Mesothelial cell of epicardium (in vitro differentiated cells): ENCODE data around the gene OPN5. TPM values are rescaled to one million over a fixed set of nuclear protein-coding genes. Genes with fewer than 3 reads are reported as not detected.
"Not testable (repeated sequence)": the region's sequence is repeated elsewhere in the genome, so short reads cannot be mapped to it uniquely, and the experiment has no call there.

Source experiments
- DNase-seq, 2 experiments: peaks; one replicate each; pipeline ENCODE4 v3.0.0; 2021; ENCODE audit warnings: low spot score in 2 of 2; ENCODE audit not compliant: unreplicated experiment in 2 of 2
- H3K27ac Mint-ChIP-seq: 2 replicates; pipeline ENCODE4 v1.8.0; 2021; ENCODE audit warnings: mixed read lengths
- H3K27me3 Mint-ChIP-seq: 2 replicates; pipeline ENCODE4 v1.8.0; 2021; ENCODE audit warnings: low read depth, mixed read lengths
- H3K36me3 Mint-ChIP-seq: 2 replicates; pipeline ENCODE4 v1.8.0; 2021; ENCODE audit warnings: mixed read lengths
- H3K4me1 Mint-ChIP-seq: 2 replicates; pipeline ENCODE4 v1.8.0; 2021; ENCODE audit warnings: mixed read lengths
- H3K4me3 Mint-ChIP-seq: 2 replicates; pipeline ENCODE4 v1.8.0; 2021; ENCODE audit warnings: mild to moderate bottlenecking, moderate library complexity, mixed read lengths
- H3K9me3 Mint-ChIP-seq: 2 replicates; pipeline ENCODE4 v1.8.0; 2021; ENCODE audit warnings: mixed read lengths
- total RNA-seq: library from RNA; stranded (reverse); gene quantifications from 3 replicates; pipeline ENCODE4 v1.2.1, GENCODE V29; 2021
- TF ChIP-seq, protein P1 (sequence below): fragments of 200-600 bp; sonication (generic); IDR thresholded peaks from one replicate; pipeline ENCODE4 v1.5.0; 2021; ENCODE audit warnings: antibody characterized with exemption; ENCODE audit not compliant: unreplicated experiment

Gene OPN5
- total RNA-seq, 1 donor from 2014 or later, result not detected

DNA sequence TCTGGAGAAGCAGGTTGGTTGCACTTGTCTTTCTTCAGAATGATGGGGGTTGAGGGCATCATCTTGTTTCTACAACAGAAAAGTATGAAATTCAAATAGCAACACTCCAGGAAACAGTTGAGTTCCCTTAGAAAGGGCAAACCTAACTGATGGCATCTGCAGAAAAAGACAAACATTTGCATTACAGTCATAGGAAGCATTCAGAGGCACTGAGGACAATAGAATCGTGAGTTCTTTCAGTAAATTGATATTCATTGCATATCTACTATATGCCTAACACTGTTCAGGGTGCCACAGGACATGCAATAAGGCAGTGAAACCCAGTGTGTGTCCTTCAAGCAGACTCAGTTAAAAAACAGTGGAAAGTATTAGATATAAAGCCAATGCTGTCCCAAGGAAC, 41.1 kb upstream of the OPN5 start:
- Mint-ChIP-seq H3K27me3 (no peaks in the 10 kb centered on the region), H3K36me3 (no peaks in the 10 kb centered on the region), H3K27ac (no peak overlapping the region), H3K4me3 (no peak overlapping the region), H3K4me1 (no peaks in the 10 kb centered on the region), H3K9me3 (peaks cover 11% of the 10 kb centered on the region)
- TF ChIP-seq, protein P1, sequence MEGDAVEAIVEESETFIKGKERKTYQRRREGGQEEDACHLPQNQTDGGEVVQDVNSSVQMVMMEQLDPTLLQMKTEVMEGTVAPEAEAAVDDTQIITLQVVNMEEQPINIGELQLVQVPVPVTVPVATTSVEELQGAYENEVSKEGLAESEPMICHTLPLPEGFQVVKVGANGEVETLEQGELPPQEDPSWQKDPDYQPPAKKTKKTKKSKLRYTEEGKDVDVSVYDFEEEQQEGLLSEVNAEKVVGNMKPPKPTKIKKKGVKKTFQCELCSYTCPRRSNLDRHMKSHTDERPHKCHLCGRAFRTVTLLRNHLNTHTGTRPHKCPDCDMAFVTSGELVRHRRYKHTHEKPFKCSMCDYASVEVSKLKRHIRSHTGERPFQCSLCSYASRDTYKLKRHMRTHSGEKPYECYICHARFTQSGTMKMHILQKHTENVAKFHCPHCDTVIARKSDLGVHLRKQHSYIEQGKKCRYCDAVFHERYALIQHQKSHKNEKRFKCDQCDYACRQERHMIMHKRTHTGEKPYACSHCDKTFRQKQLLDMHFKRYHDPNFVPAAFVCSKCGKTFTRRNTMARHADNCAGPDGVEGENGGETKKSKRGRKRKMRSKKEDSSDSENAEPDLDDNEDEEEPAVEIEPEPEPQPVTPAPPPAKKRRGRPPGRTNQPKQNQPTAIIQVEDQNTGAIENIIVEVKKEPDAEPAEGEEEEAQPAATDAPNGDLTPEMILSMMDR, result no peak
- no peak for DNase-seq

- no peak overlapping the region for H3K27ac Mint-ChIP-seq
- DNase-seq, result no peak
- TF ChIP-seq, protein P1, result no peak
- H3K4me1 Mint-ChIP-seq, result no peaks in the 10 kb centered on the region
- no peaks in the 10 kb centered on the region for H3K36me3 Mint-ChIP-seq
- H3K9me3 Mint-ChIP-seq, result peaks cover 15% of the 10 kb centered on the region
- no peaks in the 10 kb centered on the region for H3K27me3 Mint-ChIP-seq
- no peak overlapping the region for H3K4me3 Mint-ChIP-seq
These were observed 40.0 kb upstream of the OPN5 start for GRCh38 chr6:47741807-47742206.

GRCh38 chr6:47743744-47744143, 38.1 kb upstream of the OPN5 start:
- no peak overlapping the region for H3K4me3 Mint-ChIP-seq
- H3K9me3 Mint-ChIP-seq, result peaks cover 15% of the 10 kb centered on the region
- H3K27me3 Mint-ChIP-seq, result no peaks in the 10 kb centered on the region
- DNase-seq, result no peak
- H3K36me3 Mint-ChIP-seq, result no peaks in the 10 kb centered on the region
- no peak overlapping the region for H3K27ac Mint-ChIP-seq
- no peaks in the 10 kb centered on the region for H3K4me1 Mint-ChIP-seq
- TF ChIP-seq, protein P1, result no peak

DNA sequence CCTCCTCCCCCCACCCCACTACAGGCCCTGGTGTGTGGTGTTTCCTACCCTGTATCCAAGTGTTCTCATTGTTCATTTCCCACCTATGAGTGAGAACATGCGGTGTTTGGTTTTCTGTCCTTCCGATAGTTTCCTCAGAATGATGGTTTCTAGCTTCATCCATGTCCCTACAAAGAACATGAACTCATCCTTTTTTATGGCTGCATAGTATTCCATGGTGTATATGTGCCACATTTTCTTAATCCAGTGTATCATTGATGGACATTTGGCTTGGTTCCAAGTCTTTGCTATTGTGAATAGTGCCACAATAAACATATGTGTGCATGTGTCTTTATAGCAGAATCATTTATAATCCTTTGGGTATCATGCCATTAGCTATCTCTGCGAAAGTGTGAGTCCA, 36.6 kb upstream of the OPN5 start:
- not testable (repeated sequence) for H3K27me3 Mint-ChIP-seq, H3K36me3 Mint-ChIP-seq, H3K4me3 Mint-ChIP-seq, H3K4me1 Mint-ChIP-seq, DNase-seq, H3K27ac Mint-ChIP-seq
- peaks cover 15% of the 10 kb centered on the region for H3K9me3 Mint-ChIP-seq

- TF ChIP-seq, protein P1, result no peak
- no peak for DNase-seq
- no peak overlapping the region for H3K27ac Mint-ChIP-seq
- no peaks in the 10 kb centered on the region for H3K4me1 Mint-ChIP-seq
- no peak overlapping the region for H3K4me3 Mint-ChIP-seq
- H3K9me3 Mint-ChIP-seq, result peaks cover 26% of the 10 kb centered on the region
- peaks cover 3% of the 10 kb centered on the region for H3K36me3 Mint-ChIP-seq
- no peaks in the 10 kb centered on the region for H3K27me3 Mint-ChIP-seq
These were observed 32.1 kb upstream of the OPN5 start for GRCh38 chr6:47749757-47750156.

DNA sequence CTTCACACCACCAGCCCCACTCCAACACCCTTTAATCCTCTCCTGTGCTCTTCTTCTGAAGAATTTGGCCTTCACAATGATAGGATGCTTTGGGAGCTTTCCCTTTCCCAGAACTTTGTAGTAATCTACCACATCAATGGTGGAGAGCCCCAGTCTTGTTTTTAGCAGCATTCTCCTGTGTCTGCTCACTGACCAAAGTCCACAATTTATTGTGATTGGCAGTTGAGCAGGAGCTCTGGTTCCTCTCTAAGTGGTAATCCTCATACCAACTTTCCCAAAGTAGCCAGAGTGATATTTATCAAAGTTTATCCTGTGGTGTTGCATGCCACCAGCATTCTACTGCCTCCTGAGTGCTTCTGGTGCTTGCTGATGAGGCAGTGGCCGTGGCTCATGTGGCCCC, 29.0 kb upstream of the OPN5 start:
- no peak for DNase-seq
- H3K4me1 Mint-ChIP-seq, result peaks cover 6% of the 10 kb centered on the region
- no peak overlapping the region for H3K4me3 Mint-ChIP-seq
- H3K27me3 Mint-ChIP-seq, result no peaks in the 10 kb centered on the region
- TF ChIP-seq, protein P1, result no peak
- peaks cover 3% of the 10 kb centered on the region for H3K36me3 Mint-ChIP-seq
- peaks cover 17% of the 10 kb centered on the region for H3K9me3 Mint-ChIP-seq
- H3K27ac Mint-ChIP-seq, result no peak overlapping the region
